Measurements from ENCODE around the gene DGLUCY.
A peak's percentile ranks its signal among the peaks of the same experiment; 100 is the strongest.

Gene DGLUCY

DNA sequence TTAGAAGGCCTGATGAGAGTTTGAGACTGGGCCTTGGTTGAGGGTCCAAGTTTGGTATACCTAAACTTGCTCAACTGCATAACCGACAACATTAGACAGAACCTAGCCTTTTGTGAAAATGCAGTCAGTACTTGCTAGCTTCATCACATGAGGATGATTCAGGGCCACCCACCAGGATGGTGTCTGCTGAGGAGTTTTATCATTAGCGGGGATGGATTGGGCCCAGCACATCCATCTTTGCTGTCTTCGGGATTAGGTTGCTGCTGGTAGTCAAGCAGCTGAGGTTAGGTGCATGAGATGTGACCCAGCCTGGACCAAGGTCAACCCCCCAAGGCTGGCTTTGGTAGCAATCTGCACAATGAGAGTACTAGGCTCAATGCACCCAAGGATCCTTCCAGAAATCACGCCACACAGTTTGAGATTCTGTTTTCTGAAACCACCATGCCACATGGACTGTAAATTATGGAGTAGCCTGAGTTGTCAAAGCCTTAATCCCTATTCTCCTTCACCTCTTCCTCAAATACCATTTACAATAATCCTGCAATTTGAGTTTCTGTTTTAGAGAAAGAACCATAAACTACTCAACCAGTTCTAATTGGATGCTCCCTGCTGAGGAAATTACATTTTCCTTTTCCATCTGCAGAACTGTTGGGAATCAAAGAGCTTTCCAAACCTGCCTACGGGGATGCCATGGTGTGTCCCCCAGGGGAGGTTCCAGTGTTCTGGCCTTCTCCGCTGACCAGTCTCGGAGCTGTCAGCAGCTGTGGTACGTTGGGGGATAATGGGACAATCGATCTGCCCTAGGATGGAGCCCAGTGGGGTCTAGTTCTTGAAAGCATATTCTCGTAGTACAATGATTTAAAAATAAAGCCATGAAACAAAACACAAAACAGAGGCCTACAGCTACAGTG is 61.7 kb downstream of the DGLUCY start:
- H3K4me1 ChIP-seq (ENCODE audit: control insufficient read depth, insufficient read depth, low read length), result no peaks in the 10 kb centered on the region
- H3K27ac ChIP-seq (ENCODE audit: extremely low read depth, low read depth, low read length), result no peak overlapping the region
- ChIA-PET CTCF (interaction anchor here (0.6 to 8.3 kb wide), 14 partner anchors 13 to 415 kb away, joined by 3 to 169 read pairs (median 3); no protein-coding TSS in a partner anchor), POLR2A (no interaction called here)
- H3K36me3 ChIP-seq (ENCODE audit: control insufficient read depth in 2 of 2, insufficient read depth in 1 of 2, low read length in 2 of 2), result peaks cover 0 to 16% of the 10 kb centered on the region in 2 experiments; a peak in 2 of 3 replicates
- H3K9me3 ChIP-seq (ENCODE audit: control insufficient read depth, insufficient read depth, low read depth, low read length), result no peaks in the 10 kb centered on the region
- TF ChIP-seq ZIC2 (tag by site-specific recombination; IDR thresholded peaks at IDR 0.05), result peak; percentile 27
- peak; percentile 55 for TF ChIP-seq PRDM6 (tag by site-specific recombination; IDR thresholded peaks at IDR 0.05)
- no peak for TF ChIP-seq ZSCAN18 (tag by site-specific recombination; IDR thresholded peaks at IDR 0.05)
- H3K4me3 ChIP-seq (ENCODE audit: low read depth, low read length), result no peak overlapping the region

GRCh38 chr14:91177073-91178034 is 63.5 kb downstream of the DGLUCY start:
- Histone ChIP-seq H3K27ac (ENCODE audit: extremely low read depth, low read depth, low read length) (no peak overlapping the region), H3K36me3 (ENCODE audit: control insufficient read depth in 2 of 2, insufficient read depth in 1 of 2, low read length in 2 of 2) (peaks cover 0 to 17% of the 10 kb centered on the region in 2 experiments; a peak in 2 of 3 replicates), H3K4me1 (ENCODE audit: control insufficient read depth, insufficient read depth, low read length) (no peaks in the 10 kb centered on the region), H3K4me3 (ENCODE audit: low read depth, low read length) (no peak overlapping the region), H3K9me3 (ENCODE audit: control insufficient read depth, insufficient read depth, low read depth, low read length) (no peaks in the 10 kb centered on the region)
- CTCF ChIA-PET, result interaction anchor here (0.5 to 8.3 kb wide), 36 partner anchors 12 to 642 kb away, joined by 3 to 169 read pairs (median 4); partner anchors contain the start of genes GPR68 and RPS6KA5
- TF ChIP-seq TRIM28 (IDR thresholded peaks at IDR 0.05; ENCODE audit: borderline replicate concordance, low read length) (0 out of 2 replicates have a peak, but pooled peaks have one; percentile 35), ZSCAN30 (tag by site-specific recombination; IDR thresholded peaks at IDR 0.05) (0 out of 2 replicates have a peak, but pooled peaks have one; percentile 9), KLF9 (tag by site-specific recombination; IDR thresholded peaks at IDR 0.05; ENCODE audit: low read depth) (peak; percentile 34; the same call in 1 of the 2 replicates), ZNF610 (tag by site-specific recombination; IDR thresholded peaks at IDR 0.05; ENCODE audit: borderline replicate concordance) (no peak), ZSCAN18 (tag by site-specific recombination; IDR thresholded peaks at IDR 0.05) (no peak), ZNF654 (tag by site-specific recombination; IDR thresholded peaks at IDR 0.05; ENCODE audit: low read depth) (peak; percentile 84), ZSCAN16 (tag by site-specific recombination; IDR thresholded peaks at IDR 0.05) (no peak), ZFHX2 (tag by site-specific recombination; conservative IDR thresholded peaks at IDR 0.05) (peak; percentile 67)
- TF ChIP-seq, protein P1, sequence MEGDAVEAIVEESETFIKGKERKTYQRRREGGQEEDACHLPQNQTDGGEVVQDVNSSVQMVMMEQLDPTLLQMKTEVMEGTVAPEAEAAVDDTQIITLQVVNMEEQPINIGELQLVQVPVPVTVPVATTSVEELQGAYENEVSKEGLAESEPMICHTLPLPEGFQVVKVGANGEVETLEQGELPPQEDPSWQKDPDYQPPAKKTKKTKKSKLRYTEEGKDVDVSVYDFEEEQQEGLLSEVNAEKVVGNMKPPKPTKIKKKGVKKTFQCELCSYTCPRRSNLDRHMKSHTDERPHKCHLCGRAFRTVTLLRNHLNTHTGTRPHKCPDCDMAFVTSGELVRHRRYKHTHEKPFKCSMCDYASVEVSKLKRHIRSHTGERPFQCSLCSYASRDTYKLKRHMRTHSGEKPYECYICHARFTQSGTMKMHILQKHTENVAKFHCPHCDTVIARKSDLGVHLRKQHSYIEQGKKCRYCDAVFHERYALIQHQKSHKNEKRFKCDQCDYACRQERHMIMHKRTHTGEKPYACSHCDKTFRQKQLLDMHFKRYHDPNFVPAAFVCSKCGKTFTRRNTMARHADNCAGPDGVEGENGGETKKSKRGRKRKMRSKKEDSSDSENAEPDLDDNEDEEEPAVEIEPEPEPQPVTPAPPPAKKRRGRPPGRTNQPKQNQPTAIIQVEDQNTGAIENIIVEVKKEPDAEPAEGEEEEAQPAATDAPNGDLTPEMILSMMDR (tag by site-specific recombination; IDR thresholded peaks at IDR 0.05), result peak; percentile 40; the same call in 1 of the 2 replicates
- POLR2A ChIA-PET, result interaction anchor here (0.6 kb wide), 1 partner anchor 19 kb away, joined by 3 read pairs; no protein-coding TSS in a partner anchor
